K562 (cell line): Measurements from ENCODE around the gene CBLC. TPM values are rescaled to one million over a fixed set of nuclear protein-coding genes. Genes with fewer than 3 reads are reported as not detected.

Experiments
- FOXK1 ChIP-seq: sonication (generic); formaldehyde crosslinking; IDR thresholded peaks from 2 replicates; pipeline ENCODE4 v1.8.0; 2022; ENCODE audit warnings: missing genetic modification reagents, mild to moderate bottlenecking, borderline replicate concordance
- GABPB1 ChIP-seq: sonication (generic); formaldehyde crosslinking; IDR thresholded peaks from 2 replicates; pipeline ENCODE4 v1.8.0; 2022; ENCODE audit warnings: mild to moderate bottlenecking, missing genetic modification reagents
- NONO ChIP-seq, 2 experiments: fragments of 200-400 bp in 1 of 2; fragments of 450-650 bp in 1 of 2; formaldehyde crosslinking in 1 of 2; IDR thresholded peaks; 2 replicates each; pipeline ENCODE4 v1.6.1; 2017; ENCODE audit warnings: low read depth in 2 of 2, mild to moderate bottlenecking in 2 of 2, moderate library complexity in 2 of 2, low read length in 1 of 2
- PBX2 ChIP-seq, 2 experiments: IDR thresholded peaks in 1 of 2; conservative IDR thresholded peaks in 1 of 2; 2 replicates each; pipeline ENCODE4 v1.6.1; 2016; ENCODE audit warnings: low read depth in 2 of 2, mild to moderate bottlenecking in 1 of 2, missing compliant biosample characterization in 1 of 2, missing genetic modification characterization in 1 of 2, moderate library complexity in 1 of 2
- PTTG1 ChIP-seq: fragments of 450-650 bp; IDR thresholded peaks from 2 replicates; pipeline ENCODE4 v1.6.1; 2016; ENCODE audit warnings: low read depth, mild to moderate bottlenecking, missing genetic modification characterization, missing compliant biosample characterization
- SRSF7 ChIP-seq: fragments of 200-400 bp; formaldehyde crosslinking; optimal IDR thresholded peaks from 2 replicates; pipeline ENCODE3; 2017; ENCODE audit warnings: mild to moderate bottlenecking, low read depth, low read length
- STAG1 ChIP-seq: sonication (generic); formaldehyde crosslinking; IDR thresholded peaks from 2 replicates; pipeline ENCODE4 v1.5.0; 2020; ENCODE audit warnings: missing genetic modification reagents, borderline replicate concordance
- TEAD1 ChIP-seq, 2 experiments: fragments of 450-650 bp in 1 of 2; sonication (generic) in 1 of 2; formaldehyde crosslinking; IDR thresholded peaks; 2 replicates each; pipeline versions ENCODE4 v1.4.0 to v1.8.0; 2020 to 2022; ENCODE audit warnings: mild to moderate bottlenecking in 2 of 2, missing genetic modification reagents in 1 of 2
- THRAP3 ChIP-seq: fragments of 450-650 bp; IDR thresholded peaks from 2 replicates; pipeline ENCODE4 v1.6.1; 2016; ENCODE audit warnings: mild to moderate bottlenecking, inconsistent platforms, borderline replicate concordance
- TRIM28 ChIP-seq: fragments of 450-650 bp; IDR thresholded peaks from 2 replicates; pipeline ENCODE4 v1.6.1; 2017
- ZBTB17 ChIP-seq: fragments of 450-650 bp; formaldehyde crosslinking; IDR thresholded peaks from 2 replicates; pipeline ENCODE4 v1.4.0; 2020; ENCODE audit warnings: mild to moderate bottlenecking
- ZBTB40 ChIP-seq, 2 experiments: fragments of 450-650 bp in 1 of 2; sonication (generic) in 1 of 2; formaldehyde crosslinking in 1 of 2; IDR thresholded peaks; 2 replicates each; pipeline versions ENCODE4 v1.7.1 to v1.9.0; 2016 to 2022; ENCODE audit warnings: inconsistent platforms in 1 of 2, mild to moderate bottlenecking in 1 of 2, missing genetic modification reagents in 1 of 2
- ZNF445 ChIP-seq: fragments of 250-450 bp; sonication (Bioruptor Pico); IDR thresholded peaks from 2 replicates; pipeline ENCODE4 v1.4.0; 2020; ENCODE audit warnings: low read depth, mild to moderate bottlenecking, moderate library complexity
- ZNF561 ChIP-seq: fragments of 450-650 bp; formaldehyde crosslinking; conservative IDR thresholded peaks from 2 replicates; pipeline ENCODE4 v1.4.0; 2020; ENCODE audit warnings: mild to moderate bottlenecking, moderate library complexity
- ZZZ3 ChIP-seq: fragments of 450-650 bp; IDR thresholded peaks from 2 replicates; pipeline ENCODE4 v1.6.1; 2016; ENCODE audit warnings: antibody characterized with exemption, mild to moderate bottlenecking, moderate library complexity
- polyA plus RNA-seq, 8 experiments: library from polyadenylated mRNA; depleted of rRNA in 4 of 8; stranded (reverse) in 5 of 8; unstranded in 3 of 8; fragments of >200 nt; fragmentation: Nextera tagmentation in 2 of 8; fragmentation: Illumina TruSeq in 1 of 8; extraction: Ambion mirVana in 2 of 8; extraction: Trizol in 1 of 8; gene quantifications; 2 replicates each; pipeline versions ENCODE4 v1.2.1 to v1.2.3, GENCODE V29; 2011 to 2014; ENCODE audit warnings: inconsistent platforms in 1 of 8, missing spikeins in 1 of 8
- total RNA-seq, 7 experiments: library from RNA; depleted of rRNA in 6 of 7; stranded (reverse); fragments of >200 nt in 6 of 7; fragmentation: Illumina TruSeq in 2 of 7; extraction: Trizol in 2 of 7; gene quantifications; 2 replicates each; pipeline versions ENCODE4 v1.2.1 to v1.2.3, GENCODE V29; 2011 to 2021; ENCODE audit warnings: low replicate concordance in 1 of 7

CBLC gene
- total and polyA plus RNA-seq, 9 of the 15 experiments (the other 6 are each of a cell fraction or from before 2014, with no cell fraction given) = 0.09 TPM; not detected in 8

DNA sequence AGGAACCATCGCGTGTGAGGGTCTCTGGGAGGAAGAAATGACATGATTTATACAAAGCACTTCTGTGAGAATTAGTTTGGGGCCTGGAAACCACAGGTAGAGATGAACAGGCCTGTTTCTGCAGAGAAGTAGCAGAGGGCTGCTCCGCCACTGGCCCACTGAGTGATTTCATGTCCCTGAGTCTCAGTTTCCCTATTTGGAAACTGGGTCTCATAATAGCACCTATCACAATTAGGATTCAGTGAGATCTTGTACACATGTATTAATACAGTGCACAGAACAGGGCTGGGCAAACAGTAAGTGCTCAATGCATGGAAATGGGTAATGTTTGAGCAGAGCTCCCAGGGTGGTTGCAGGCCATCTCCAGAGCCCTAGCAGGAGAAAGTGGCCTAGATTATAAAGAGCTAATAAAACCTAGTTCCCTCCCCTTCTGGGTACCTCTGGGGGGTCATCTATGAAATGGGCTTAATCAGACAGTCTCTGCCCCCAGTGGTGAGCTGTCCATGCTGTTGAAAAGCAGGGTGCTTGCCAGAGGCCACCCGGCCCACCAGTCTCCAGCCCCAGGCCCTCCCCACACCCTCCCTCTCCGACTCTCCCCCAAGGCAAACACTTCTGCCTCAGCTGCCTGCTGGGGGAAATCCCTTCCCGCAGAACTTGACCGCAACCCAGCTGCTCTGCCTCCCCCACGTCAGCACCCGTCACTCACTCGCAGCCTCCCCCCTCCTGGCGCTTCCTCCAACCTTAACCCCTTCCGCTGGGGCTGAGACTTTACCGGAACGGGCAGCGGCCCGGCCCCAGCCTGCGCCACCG, 24.7 kb upstream of the CBLC start (continued):
- TF ChIP-seq ZNF445 (CRISPR knock-in tag) (no peak), FOXK1 (CRISPR knock-in tag) (no peak), ZBTB17 (no peak), GABPB1 (CRISPR knock-in tag) (peak; percentile 79), ZZZ3 (no peak), ZNF561 (CRISPR knock-in tag) (no peak), PBX2 (CRISPR knock-in tag; IDR thresholded peaks at IDR 0.05; ENCODE audit: low read depth) (peak; percentile 88), PBX2 (tag; conservative IDR thresholded peaks at IDR 0.05; ENCODE audit: low read depth) (peak; percentile 94), PTTG1 (tag) (no peak), TRIM28 (peak; percentile 78; the same call in 1 of the 2 replicates), THRAP3 (no peak), STAG1 (CRISPR knock-in tag) (no peak), TEAD1 (CRISPR knock-in tag; IDR thresholded peaks at IDR 0.05) (peak in 1 of 2 experiments; percentile 55; a peak in 1 of 4 replicates), SRSF7 (no peak), ZBTB40 (IDR thresholded peaks at IDR 0.05) (peak; percentile 81), ZBTB40 (CRISPR knock-in tag; IDR thresholded peaks at IDR 0.05) (no peak), NONO (IDR thresholded peaks at IDR 0.05; ENCODE audit: low read depth in 2 of 2, low read length in 1 of 2) (peak in 1 of 2 experiments; percentile 72; a peak in 1 of 4 replicates)
